Pericardium fibroblast (primary cell): ENCODE measurements around the gene ACP3. TPM values are rescaled to one million over a fixed set of nuclear protein-coding genes. Genes with fewer than 3 reads are reported as not detected.

Source experiments
- total RNA-seq: library from RNA; depleted of rRNA; stranded (reverse); fragments of >200 nt; gene quantifications from 2 replicates; pipeline ENCODE4 v1.2.3, GENCODE V29; 2015

ACP3 gene
- 2.3 and 3.3 TPM in 2 replicates for total RNA-seq

GRCh38 chr3:132317229-132317948 is at the start of gene ACP3:
ACP3 (plus strand) TSS chr3:132317407; CDS start chr3:132317457, 50 bp downstream.

Other genes with a start within 250 kb of the ACP3 start
- gene DNAJC13, start 100.1 kb downstream of the ACP3 start, total RNA-seq: 27.7 and 35.2 TPM in 2 replicates